Measurements from ENCODE around the gene RFTN1. TPM values are rescaled to one million over a fixed set of nuclear protein-coding genes. Genes with fewer than 3 reads are reported as not detected.
A peak's percentile ranks its signal among the peaks of the same experiment; 100 is the strongest.

RFTN1 gene
- total RNA-seq, 1 donor from 2014 or later, result 84.1 TPM

- Mint-ChIP-seq H3K4me1 (ENCODE audit: unreplicated experiment) (peaks cover 64% of the 10 kb centered on the region), H3K27me3 (ENCODE audit: unreplicated experiment) (no peaks in the 10 kb centered on the region), H3K36me3 (ENCODE audit: unreplicated experiment) (peaks cover 14% of the 10 kb centered on the region), H3K9me3 (ENCODE audit: unreplicated experiment) (no peaks in the 10 kb centered on the region), H3K4me3 (ENCODE audit: unreplicated experiment) (no peak overlapping the region), H3K27ac (ENCODE audit: unreplicated experiment) (no peak overlapping the region)
- no peak for DNase-seq (ENCODE audit: extremely low spot score, unreplicated experiment)
- no peak for TF ChIP-seq CTCF (IDR thresholded peaks at IDR 0.05)
Observed at GRCh38 chr3:16452261-16452660, 61.2 kb downstream of the RFTN1 start.

- H3K9me3 Mint-ChIP-seq (ENCODE audit: unreplicated experiment), result no peaks in the 10 kb centered on the region
- peaks cover 19% of the 10 kb centered on the region for H3K36me3 Mint-ChIP-seq (ENCODE audit: unreplicated experiment)
- H3K27me3 Mint-ChIP-seq (ENCODE audit: unreplicated experiment), result no peaks in the 10 kb centered on the region
- no peak for DNase-seq (ENCODE audit: extremely low spot score, unreplicated experiment)
- peak overlapping the region; percentile 94 for H3K27ac Mint-ChIP-seq (ENCODE audit: unreplicated experiment)
- TF ChIP-seq CTCF (IDR thresholded peaks at IDR 0.05), result no peak
- H3K4me1 Mint-ChIP-seq (ENCODE audit: unreplicated experiment), result peaks cover 60% of the 10 kb centered on the region
- no peak overlapping the region for H3K4me3 Mint-ChIP-seq (ENCODE audit: unreplicated experiment)
Observed at GRCh38 chr3:16449369-16449768, 64.1 kb downstream of the RFTN1 start.

- TF ChIP-seq CTCF (IDR thresholded peaks at IDR 0.05), result no peak
- Mint-ChIP-seq H3K4me1 (ENCODE audit: unreplicated experiment) (peaks cover 60% of the 10 kb centered on the region), H3K36me3 (ENCODE audit: unreplicated experiment) (peaks cover 15% of the 10 kb centered on the region), H3K9me3 (ENCODE audit: unreplicated experiment) (no peaks in the 10 kb centered on the region), H3K4me3 (ENCODE audit: unreplicated experiment) (no peak overlapping the region), H3K27me3 (ENCODE audit: unreplicated experiment) (no peaks in the 10 kb centered on the region), H3K27ac (ENCODE audit: unreplicated experiment) (peak overlapping the region; percentile 94)
- DNase-seq (ENCODE audit: extremely low spot score, unreplicated experiment), result peak; percentile 90
Observed at GRCh38 chr3:16448639-16449070, 64.8 kb downstream of the RFTN1 start.

- no peak for TF ChIP-seq CTCF (IDR thresholded peaks at IDR 0.05)
- Mint-ChIP-seq H3K36me3 (ENCODE audit: unreplicated experiment) (peaks cover 17% of the 10 kb centered on the region), H3K4me1 (ENCODE audit: unreplicated experiment) (peaks cover 66% of the 10 kb centered on the region), H3K9me3 (ENCODE audit: unreplicated experiment) (peaks cover 7% of the 10 kb centered on the region), H3K4me3 (ENCODE audit: unreplicated experiment) (no peak overlapping the region), H3K27ac (ENCODE audit: unreplicated experiment) (peak overlapping the region; percentile 94), H3K27me3 (ENCODE audit: unreplicated experiment) (no peaks in the 10 kb centered on the region)
- DNase-seq (ENCODE audit: extremely low spot score, unreplicated experiment), result no peak
Observed at GRCh38 chr3:16447135-16447534, 66.4 kb downstream of the RFTN1 start.

GRCh38 chr3:16444344-16444743 lies 69.2 kb downstream of the RFTN1 start:
- H3K4me1 Mint-ChIP-seq (ENCODE audit: unreplicated experiment), result peaks cover 76% of the 10 kb centered on the region
- H3K4me3 Mint-ChIP-seq (ENCODE audit: unreplicated experiment), result no peak overlapping the region
- H3K9me3 Mint-ChIP-seq (ENCODE audit: unreplicated experiment), result peaks cover 7% of the 10 kb centered on the region
- H3K27ac Mint-ChIP-seq (ENCODE audit: unreplicated experiment), result no peak overlapping the region
- TF ChIP-seq CTCF (IDR thresholded peaks at IDR 0.05), result no peak
- H3K36me3 Mint-ChIP-seq (ENCODE audit: unreplicated experiment), result peaks cover 8% of the 10 kb centered on the region
- no peak for DNase-seq (ENCODE audit: extremely low spot score, unreplicated experiment)
- H3K27me3 Mint-ChIP-seq (ENCODE audit: unreplicated experiment), result no peaks in the 10 kb centered on the region

Data from osteocyte (in vitro differentiated cells).